Placental pericyte (primary cell): ENCODE results near the gene ZNF624. TPM values are rescaled to one million over a fixed set of nuclear protein-coding genes. Genes with fewer than 3 reads are reported as not detected.

Source experiments
- small RNA-seq: library from RNA; depleted of rRNA; stranded (forward); fragments of <200 nt; gene quantifications from one replicate; pipeline ENCODE3, GENCODE V24; 2012; ENCODE audit warnings: low replicate concordance
- total RNA-seq: library from RNA; depleted of rRNA; stranded (reverse); fragments of >200 nt; gene quantifications from 2 replicates; pipeline ENCODE4 v1.2.3, GENCODE V29; 2012

The ZNF624 gene
- 3.1 and 5.6 TPM in 2 replicates for total RNA-seq

GRCh38 chr17:16653367-16654041 lies at the start of gene ZNF624:
Gene ZNF624, minus strand, starts transcription at chr17:16653850.

GRCh38 chr17:16689731-16690281 lies 36.2 kb upstream of the ZNF624 start, which contains the start of gene CCDC144A:
Gene CCDC144A, plus strand, starts transcription at chr17:16690241. Its CDS starts 160 bp downstream, at chr17:16690401.

Small RNA genes within 50 kb of the gene (small RNA-seq; reads per million reads assigned to genes)
- not detected for gene RNU6-405P

Other genes starting within 250 kb of the ZNF624 start
- 136 and 395 TPM in 2 replicates for gene TRPV2, start 238.3 kb downstream of the ZNF624 start, total RNA-seq
- gene LRRC75A, start 161.7 kb downstream of the ZNF624 start, total RNA-seq = 0.72 and 0.88 TPM in 2 replicates
- gene ZNF287, start 84.6 kb downstream of the ZNF624 start, total RNA-seq = 5.0 and 5.3 TPM in 2 replicates
- gene CCDC144A, start 36.4 kb upstream of the ZNF624 start, total RNA-seq = 17.9 and 18.2 TPM in 2 replicates